ENCODE results near the gene SH2D1A.

DNA sequence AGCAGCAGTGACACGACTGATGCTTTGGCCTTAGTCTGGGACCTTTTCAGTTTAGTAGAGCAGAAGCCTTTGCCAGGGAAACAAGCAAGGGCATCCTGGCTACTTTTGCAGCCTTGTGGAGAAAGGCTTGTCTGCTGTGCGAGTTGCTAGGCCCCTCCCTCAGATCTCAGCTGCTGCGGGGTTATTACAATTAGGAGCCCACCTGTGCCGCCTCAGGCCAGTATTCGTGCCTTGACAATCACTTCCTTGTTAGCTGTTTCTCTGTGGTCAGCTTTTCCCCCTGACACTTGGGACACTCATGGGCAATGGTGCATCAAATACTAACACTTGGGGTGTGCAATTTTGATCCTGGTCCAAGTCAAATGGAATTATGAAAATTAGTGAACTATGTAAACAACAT is 67.9 kb downstream of the SH2D1A start:
- no peak for TF ChIP-seq EZH2 (IDR thresholded peaks at IDR 0.05; ENCODE audit: insufficient read depth, poor library complexity, severe bottlenecking)
- no peak for TF ChIP-seq EZH2phosphoT487 (IDR thresholded peaks at IDR 0.05; ENCODE audit: insufficient read depth, low read depth)

Measured in GM23248 (cell line).